Ascending aorta (tissue), 2 donors: Measurements from ENCODE around the gene ARHGAP10. TPM values are rescaled to one million over a fixed set of nuclear protein-coding genes. Genes with fewer than 3 reads are reported as not detected.

Source experiments
- DNase-seq, 2 donors: peaks; one replicate each; pipeline ENCODE4 v3.0.0-alpha.2; 2019; ENCODE audit warnings: low spot score in 2 of 2
- H3K27ac ChIP-seq, 2 donors: fragments of 200-600 bp; sonication (generic); one replicate each; pipeline ENCODE4 v1.5.1; 2016 to 2017; ENCODE audit warnings: mild to moderate bottlenecking in 1 of 2
- H3K27me3 ChIP-seq: fragments of 200-600 bp; sonication (generic); one replicate; pipeline ENCODE4 v1.5.1; 2017
- H3K36me3 ChIP-seq, 2 donors: fragments of 200-600 bp; sonication (generic); one replicate each; pipeline ENCODE4 v1.5.1; 2016
- H3K4me1 ChIP-seq, 2 donors: fragments of 200-600 bp; sonication (generic); one replicate each; pipeline ENCODE4 v1.5.1; 2016 to 2017; ENCODE audit warnings: mild to moderate bottlenecking in 1 of 2
- H3K4me3 ChIP-seq, 2 donors: fragments of 200-600 bp; sonication (generic); one replicate each; pipeline ENCODE4 v1.5.1; 2016 to 2017; ENCODE audit warnings: mild to moderate bottlenecking in 1 of 2
- H3K9me3 ChIP-seq, 2 donors: fragments of 200-600 bp; sonication (generic); one replicate each; pipeline ENCODE4 v1.5.1; 2016
- intact Hi-C: fragments of 100-400 bp; cut with DNase I; formaldehyde crosslinking; loops from one replicate; pipeline ENCODE4 v1.15.1; 2023
- total RNA-seq: library from RNA; depleted of rRNA; stranded (reverse); fragments of >200 nt; gene quantifications from one replicate; pipeline ENCODE4 v1.1.0, GENCODE V29; 2016
- TF ChIP-seq, protein P1 (sequence below), 3 experiments: fragments of 200-600 bp in 2 of 3; fragments of 450-650 bp in 1 of 3; sonication (generic) in 2 of 3; IDR thresholded peaks; one replicate each; pipeline ENCODE4 v1.5.1; 2016 to 2019; ENCODE audit warnings: antibody characterized with exemption in 3 of 3, mild to moderate bottlenecking in 1 of 3, moderate library complexity in 1 of 3

Gene ARHGAP10
- total RNA-seq, 1 donor from 2014 or later, result 77.3 TPM

DNA sequence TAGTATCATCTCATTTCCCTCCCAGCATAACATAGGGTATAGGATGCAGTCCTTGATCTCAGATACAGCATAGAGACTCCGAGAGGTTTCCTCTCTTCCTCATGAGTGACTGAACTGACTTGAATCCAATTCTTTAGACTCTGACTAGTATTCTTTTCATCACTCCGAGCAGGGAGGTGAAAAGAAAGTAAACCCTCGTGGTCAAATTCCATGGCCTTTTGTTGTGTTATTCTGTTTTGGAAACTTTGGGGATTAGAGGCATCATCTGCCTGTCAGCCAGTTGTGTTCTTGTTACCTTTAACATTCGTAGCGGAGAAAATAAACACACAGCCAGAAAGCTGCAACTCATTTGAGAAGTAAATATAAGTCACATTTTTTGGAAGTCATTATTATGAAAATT, 206.6 kb downstream of the ARHGAP10 start:
- Histone ChIP-seq H3K27me3 (no peaks in the 10 kb centered on the region), H3K27ac (no peak overlapping the region), H3K4me3 (no peak overlapping the region), H3K36me3 (peaks cover 7 to 25% of the 10 kb centered on the region in 2 donors), H3K4me1 (peaks cover 0 to 4% of the 10 kb centered on the region in 2 donors), H3K9me3 (no peaks in the 10 kb centered on the region)
- intact Hi-C loops, result no loop called here
- DNase-seq, result no peak
- TF ChIP-seq, protein P1, sequence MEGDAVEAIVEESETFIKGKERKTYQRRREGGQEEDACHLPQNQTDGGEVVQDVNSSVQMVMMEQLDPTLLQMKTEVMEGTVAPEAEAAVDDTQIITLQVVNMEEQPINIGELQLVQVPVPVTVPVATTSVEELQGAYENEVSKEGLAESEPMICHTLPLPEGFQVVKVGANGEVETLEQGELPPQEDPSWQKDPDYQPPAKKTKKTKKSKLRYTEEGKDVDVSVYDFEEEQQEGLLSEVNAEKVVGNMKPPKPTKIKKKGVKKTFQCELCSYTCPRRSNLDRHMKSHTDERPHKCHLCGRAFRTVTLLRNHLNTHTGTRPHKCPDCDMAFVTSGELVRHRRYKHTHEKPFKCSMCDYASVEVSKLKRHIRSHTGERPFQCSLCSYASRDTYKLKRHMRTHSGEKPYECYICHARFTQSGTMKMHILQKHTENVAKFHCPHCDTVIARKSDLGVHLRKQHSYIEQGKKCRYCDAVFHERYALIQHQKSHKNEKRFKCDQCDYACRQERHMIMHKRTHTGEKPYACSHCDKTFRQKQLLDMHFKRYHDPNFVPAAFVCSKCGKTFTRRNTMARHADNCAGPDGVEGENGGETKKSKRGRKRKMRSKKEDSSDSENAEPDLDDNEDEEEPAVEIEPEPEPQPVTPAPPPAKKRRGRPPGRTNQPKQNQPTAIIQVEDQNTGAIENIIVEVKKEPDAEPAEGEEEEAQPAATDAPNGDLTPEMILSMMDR (IDR thresholded peaks at IDR 0.05), result no peak

GRCh38 chr4:147940171-147940570, 208.3 kb downstream of the ARHGAP10 start:
- Histone ChIP-seq H3K9me3 (no peaks in the 10 kb centered on the region), H3K27me3 (no peaks in the 10 kb centered on the region), H3K4me1 (peaks cover 0 to 4% of the 10 kb centered on the region in 2 donors), H3K4me3 (no peak overlapping the region), H3K36me3 (peaks cover 11 to 27% of the 10 kb centered on the region in 2 donors), H3K27ac (no peak overlapping the region)
- intact Hi-C loops, result no loop called here
- TF ChIP-seq, protein P1 (IDR thresholded peaks at IDR 0.05), result no peak
- DNase-seq, result no peak

- Histone ChIP-seq H3K27ac (no peak overlapping the region), H3K27me3 (no peaks in the 10 kb centered on the region), H3K36me3 (peaks cover 19 to 38% of the 10 kb centered on the region in 2 donors), H3K9me3 (no peaks in the 10 kb centered on the region), H3K4me3 (no peak overlapping the region), H3K4me1 (peaks cover 0 to 4% of the 10 kb centered on the region in 2 donors)
- TF ChIP-seq, protein P1 (IDR thresholded peaks at IDR 0.05), result no peak
- intact Hi-C loops, result no loop called here
- no peak for DNase-seq
Observed at GRCh38 chr4:147941373-147941772, 209.5 kb downstream of the ARHGAP10 start.

DNA sequence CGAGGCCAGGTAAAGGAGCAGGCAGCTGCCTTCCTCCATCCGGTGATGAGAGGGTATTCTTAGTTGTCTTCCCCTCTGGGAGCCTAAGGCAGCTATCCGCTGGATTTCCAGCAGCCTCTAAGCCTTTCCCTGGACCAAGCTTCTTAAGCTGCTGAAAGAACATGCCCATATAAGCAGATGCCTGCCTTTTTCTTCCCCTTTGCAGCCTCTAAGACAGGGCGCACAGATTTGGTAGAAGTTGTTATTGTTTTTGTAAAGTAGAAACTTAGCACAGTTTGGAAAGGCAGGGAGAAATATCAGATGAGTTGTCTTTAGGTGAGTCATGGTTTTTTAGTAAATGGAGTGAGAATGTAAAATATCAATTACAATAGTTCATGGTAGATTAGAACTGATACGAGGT, 210.8 kb downstream of the ARHGAP10 start:
- peaks cover 23 to 45% of the 10 kb centered on the region in 2 donors for H3K36me3 ChIP-seq
- H3K4me1 ChIP-seq, result peaks cover 0 to 4% of the 10 kb centered on the region in 2 donors
- H3K4me3 ChIP-seq, result no peak overlapping the region
- H3K27ac ChIP-seq, result peak overlapping the region; percentile 22 to 31
- DNase-seq, result no peak
- TF ChIP-seq, protein P1 (IDR thresholded peaks at IDR 0.05), result no peak
- intact Hi-C loops, result no loop called here
- H3K27me3 ChIP-seq, result no peaks in the 10 kb centered on the region
- H3K9me3 ChIP-seq, result no peaks in the 10 kb centered on the region

DNA sequence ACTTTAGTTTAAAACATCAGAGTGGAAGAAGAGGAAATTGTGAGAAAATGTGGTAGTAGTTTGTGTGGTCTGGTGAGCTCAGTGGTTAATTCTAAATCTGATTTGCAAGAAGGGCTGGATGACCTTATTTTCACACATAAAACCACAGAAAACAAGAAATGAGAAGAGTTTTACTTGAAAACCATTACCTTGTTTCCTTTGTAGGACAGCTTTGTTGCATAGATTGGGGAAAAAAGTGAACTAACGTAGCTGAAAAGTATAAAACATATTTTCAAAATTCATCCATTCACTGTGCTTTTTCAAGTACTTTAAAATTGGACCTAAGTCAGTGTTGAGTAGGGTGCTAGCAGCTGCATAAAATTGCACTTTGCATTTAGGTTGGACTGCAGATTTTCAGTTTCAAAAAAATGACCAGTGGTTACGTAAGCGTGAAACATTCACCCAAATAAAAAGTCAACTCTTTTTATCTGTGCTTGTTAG, 211.3 kb downstream of the ARHGAP10 start:
- peaks cover 28 to 45% of the 10 kb centered on the region in 2 donors for H3K36me3 ChIP-seq
- H3K4me3 ChIP-seq, result no peak overlapping the region
- no peaks in the 10 kb centered on the region for H3K9me3 ChIP-seq
- TF ChIP-seq, protein P1 (IDR thresholded peaks at IDR 0.05), result no peak
- H3K27ac ChIP-seq, result peak overlapping the region in 1 of 2 donors; percentile 22
- intact Hi-C loops, result no loop called here
- H3K27me3 ChIP-seq, result no peaks in the 10 kb centered on the region
- DNase-seq, result no peak
- H3K4me1 ChIP-seq, result peaks cover 0 to 4% of the 10 kb centered on the region in 2 donors

DNA sequence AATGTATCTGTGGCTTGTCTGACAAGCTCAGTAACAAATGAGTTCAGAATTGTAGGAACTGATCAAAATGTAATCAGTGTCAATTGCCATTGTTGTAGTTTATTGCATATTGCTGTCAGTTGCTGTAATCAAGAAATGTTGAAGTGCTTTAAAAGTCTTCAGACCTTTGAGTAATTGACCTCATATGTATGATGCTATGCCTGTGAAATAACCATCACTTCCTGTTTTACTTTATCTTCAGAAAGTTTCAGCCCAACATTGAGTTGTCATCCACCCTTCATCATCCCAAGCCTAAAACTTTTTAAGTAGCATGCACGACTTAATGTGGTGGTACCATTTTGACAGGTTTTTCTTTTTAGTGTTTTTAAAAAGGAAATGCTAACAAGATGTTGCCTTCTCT, 212.4 kb downstream of the ARHGAP10 start:
- Histone ChIP-seq H3K4me1 (peaks cover 0 to 4% of the 10 kb centered on the region in 2 donors), H3K4me3 (no peak overlapping the region), H3K36me3 (peaks cover 36 to 52% of the 10 kb centered on the region in 2 donors), H3K9me3 (no peaks in the 10 kb centered on the region), H3K27ac (no peak overlapping the region), H3K27me3 (no peaks in the 10 kb centered on the region)
- no peak for DNase-seq
- intact Hi-C loops, result no loop called here
- TF ChIP-seq, protein P1 (IDR thresholded peaks at IDR 0.05), result no peak
